ENCODE measurements around the gene CNIH2. TPM values are rescaled to one million over a fixed set of nuclear protein-coding genes. Genes with fewer than 3 reads are reported as not detected.

Gene CNIH2
- total RNA-seq, 1 donor from 2014 or later = 12.2 TPM

GRCh38 chr11:66314186-66314501, 36.2 kb downstream of the CNIH2 start:
- H4K20me1 ChIP-seq (ENCODE audit: insufficient read depth, low read length) = peaks cover 15% of the 10 kb centered on the region
- H3K36me3 ChIP-seq (ENCODE audit: insufficient read depth, low read length) = no peaks in the 10 kb centered on the region
- DNase-seq (ENCODE audit: low read depth) (no peak), FAIRE-seq (no peak)
- H3K27me3 ChIP-seq (ENCODE audit: insufficient read depth, low read length) = no peaks in the 10 kb centered on the region
- Mint-ChIP-seq H3K27ac (ENCODE audit: unreplicated experiment) (peak overlapping the region; percentile 71), H3K4me3 (ENCODE audit: unreplicated experiment) (peak overlapping the region; percentile 74), H3K9me3 (ENCODE audit: unreplicated experiment) (peaks cover 7% of the 10 kb centered on the region), H3K4me1 (ENCODE audit: low read depth, unreplicated experiment) (peaks cover 33% of the 10 kb centered on the region), H3K27me3 (ENCODE audit: low read depth, unreplicated experiment) (peaks cover 2% of the 10 kb centered on the region), H3K36me3 (ENCODE audit: low read depth, unreplicated experiment) (peaks cover 6% of the 10 kb centered on the region)
- H3K4me3 ChIP-seq (ENCODE audit: insufficient read depth, low read depth, low read length) = peak overlapping the region; percentile 48
- H3K4me2 ChIP-seq (ENCODE audit: low read length) = peak overlapping the region; percentile 81
- H3K9me3 ChIP-seq (ENCODE audit: insufficient read depth, low read depth, low read length) = no peaks in the 10 kb centered on the region
- H3K9ac ChIP-seq (ENCODE audit: low read length) = peak overlapping the region; percentile 80
- H3K27ac ChIP-seq (ENCODE audit: low read depth, low read length) = peak overlapping the region; percentile 90
- peaks cover 32% of the 10 kb centered on the region for H3K79me2 ChIP-seq (ENCODE audit: insufficient read depth, low read length)
- peaks cover 53% of the 10 kb centered on the region for H3K4me1 ChIP-seq (ENCODE audit: insufficient read depth, low read length)
- no peak overlapping the region for H2AFZ ChIP-seq (ENCODE audit: low read depth, low read length)
- TF ChIP-seq CTCF (IDR thresholded peaks at IDR 0.05; ENCODE audit: insufficient read depth, low read depth, low read length) (no peak), EZH2 (IDR thresholded peaks at IDR 0.05; ENCODE audit: insufficient read depth, low read length) (no peak)

- Mint-ChIP-seq H3K27me3 (ENCODE audit: low read depth, unreplicated experiment) (peaks cover 2% of the 10 kb centered on the region), H3K4me3 (ENCODE audit: unreplicated experiment) (no peak overlapping the region), H3K9me3 (ENCODE audit: unreplicated experiment) (peaks cover 9% of the 10 kb centered on the region), H3K4me1 (ENCODE audit: low read depth, unreplicated experiment) (peaks cover 34% of the 10 kb centered on the region), H3K36me3 (ENCODE audit: low read depth, unreplicated experiment) (peaks cover 6% of the 10 kb centered on the region), H3K27ac (ENCODE audit: unreplicated experiment) (no peak overlapping the region)
- Histone ChIP-seq H2AFZ (ENCODE audit: low read depth, low read length) (no peak overlapping the region), H3K4me2 (ENCODE audit: low read length) (peak overlapping the region; percentile 81), H3K27me3 (ENCODE audit: insufficient read depth, low read length) (no peaks in the 10 kb centered on the region), H3K27ac (ENCODE audit: low read depth, low read length) (peak overlapping the region; percentile 90), H3K36me3 (ENCODE audit: insufficient read depth, low read length) (no peaks in the 10 kb centered on the region), H3K4me3 (ENCODE audit: insufficient read depth, low read depth, low read length) (peak overlapping the region; percentile 48), H4K20me1 (ENCODE audit: insufficient read depth, low read length) (peaks cover 15% of the 10 kb centered on the region), H3K9me3 (ENCODE audit: insufficient read depth, low read depth, low read length) (no peaks in the 10 kb centered on the region), H3K9ac (ENCODE audit: low read length) (peak overlapping the region; percentile 80), H3K4me1 (ENCODE audit: insufficient read depth, low read length) (peaks cover 53% of the 10 kb centered on the region), H3K79me2 (ENCODE audit: insufficient read depth, low read length) (peaks cover 32% of the 10 kb centered on the region)
- TF ChIP-seq EZH2 (IDR thresholded peaks at IDR 0.05; ENCODE audit: insufficient read depth, low read length) (no peak), CTCF (IDR thresholded peaks at IDR 0.05; ENCODE audit: insufficient read depth, low read depth, low read length) (no peak)
- FAIRE-seq (no peak), DNase-seq (ENCODE audit: low read depth) (no peak)
Measured at GRCh38 chr11:66314561-66315497, 36.9 kb downstream of the CNIH2 start.

DNA sequence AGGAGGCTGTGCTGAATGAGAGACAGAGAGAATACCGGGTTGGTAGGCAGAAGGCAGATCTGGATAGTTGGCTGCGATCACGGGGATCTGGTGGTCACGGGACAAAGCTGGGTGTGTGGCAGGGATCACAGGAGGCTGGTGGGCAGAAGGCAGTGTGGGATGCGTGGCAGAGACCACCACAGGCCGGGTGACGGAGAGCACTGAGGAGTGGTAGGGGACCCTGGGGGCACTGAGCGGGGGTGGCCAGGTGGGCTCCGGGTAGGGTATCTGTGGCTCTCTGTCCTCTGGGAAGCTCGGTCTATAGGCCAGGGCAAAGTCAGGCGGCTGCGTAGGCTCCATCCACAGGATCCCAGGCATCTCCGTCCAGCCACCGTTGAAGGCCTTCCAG, 37.5 kb downstream of the CNIH2 start:
- Mint-ChIP-seq H3K27me3 (ENCODE audit: low read depth, unreplicated experiment) (peaks cover 2% of the 10 kb centered on the region), H3K9me3 (ENCODE audit: unreplicated experiment) (peaks cover 14% of the 10 kb centered on the region), H3K4me1 (ENCODE audit: low read depth, unreplicated experiment) (peaks cover 34% of the 10 kb centered on the region), H3K4me3 (ENCODE audit: unreplicated experiment) (no peak overlapping the region), H3K36me3 (ENCODE audit: low read depth, unreplicated experiment) (peaks cover 8% of the 10 kb centered on the region), H3K27ac (ENCODE audit: unreplicated experiment) (no peak overlapping the region)
- no peak overlapping the region for H3K27ac ChIP-seq (ENCODE audit: low read depth, low read length)
- H2AFZ ChIP-seq (ENCODE audit: low read depth, low read length) = no peak overlapping the region
- peaks cover 15% of the 10 kb centered on the region for H4K20me1 ChIP-seq (ENCODE audit: insufficient read depth, low read length)
- no peaks in the 10 kb centered on the region for H3K36me3 ChIP-seq (ENCODE audit: insufficient read depth, low read length)
- peaks cover 32% of the 10 kb centered on the region for H3K79me2 ChIP-seq (ENCODE audit: insufficient read depth, low read length)
- H3K9me3 ChIP-seq (ENCODE audit: insufficient read depth, low read depth, low read length) = no peaks in the 10 kb centered on the region
- TF ChIP-seq EZH2 (IDR thresholded peaks at IDR 0.05; ENCODE audit: insufficient read depth, low read length) = no peak
- no peak for TF ChIP-seq CTCF (IDR thresholded peaks at IDR 0.05; ENCODE audit: insufficient read depth, low read depth, low read length)
- no peak for FAIRE-seq
- peak overlapping the region; percentile 80 for H3K9ac ChIP-seq (ENCODE audit: low read length)
- no peak for DNase-seq (ENCODE audit: low read depth)
- H3K27me3 ChIP-seq (ENCODE audit: insufficient read depth, low read length) = no peaks in the 10 kb centered on the region
- peak overlapping the region; percentile 81 for H3K4me2 ChIP-seq (ENCODE audit: low read length)
- peak overlapping the region; percentile 48 for H3K4me3 ChIP-seq (ENCODE audit: insufficient read depth, low read depth, low read length)
- peaks cover 53% of the 10 kb centered on the region for H3K4me1 ChIP-seq (ENCODE audit: insufficient read depth, low read length)
